GM18511 (cell line): ENCODE results near the gene PARVA.
"Not testable (repeated sequence)": the region's sequence is repeated elsewhere in the genome, so short reads cannot be mapped to it uniquely, and the experiment has no call there.

Experiments used
- ATAC-seq: cut with Tn5 transposase; IDR thresholded peaks from one replicate; pipeline ENCODE4 v1.9.1; 2021; ENCODE audit warnings: mild to moderate bottlenecking, moderate library complexity; ENCODE audit not compliant: unreplicated experiment

The PARVA gene

DNA sequence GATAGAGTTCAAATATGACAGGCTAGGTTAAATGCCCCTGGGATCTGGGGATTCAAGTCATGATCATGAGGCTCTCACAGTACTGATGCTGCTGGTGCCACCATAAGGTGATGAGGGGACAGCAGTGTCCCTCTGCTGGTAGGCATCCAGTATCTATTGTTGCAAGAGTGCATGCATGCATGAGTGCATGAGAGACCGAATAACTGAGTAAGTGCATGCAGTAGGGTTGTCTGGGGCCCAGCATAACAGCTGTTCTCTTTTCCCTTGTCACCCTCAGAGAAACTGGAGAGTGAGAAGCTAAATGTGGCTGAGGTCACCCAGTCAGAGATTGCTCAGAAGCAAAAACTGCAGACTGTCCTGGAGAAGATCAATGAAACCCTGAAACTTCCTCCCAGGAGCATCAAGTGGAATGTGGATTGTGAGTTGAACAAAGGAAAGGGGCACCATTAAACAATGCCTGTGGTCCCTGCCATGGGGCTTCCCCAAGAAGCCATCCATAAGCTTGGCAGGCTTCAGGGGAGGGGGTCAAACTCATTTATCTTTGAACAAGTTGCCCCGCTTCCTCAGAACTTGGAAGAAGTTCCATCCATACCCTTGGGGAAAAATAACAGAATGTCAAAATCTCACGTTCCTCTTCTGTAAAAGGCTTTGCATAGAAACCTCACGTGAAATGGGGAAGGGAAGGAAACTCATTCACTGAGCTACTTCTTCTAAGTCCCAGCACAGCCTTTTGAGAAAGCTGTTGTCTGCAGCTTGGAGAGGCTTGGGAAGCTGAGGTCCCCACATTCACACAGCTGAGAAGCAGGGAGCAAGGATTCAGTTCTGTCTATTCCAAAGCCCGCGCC is 119.0 kb downstream of the PARVA start:
- no peak for ATAC-seq

DNA sequence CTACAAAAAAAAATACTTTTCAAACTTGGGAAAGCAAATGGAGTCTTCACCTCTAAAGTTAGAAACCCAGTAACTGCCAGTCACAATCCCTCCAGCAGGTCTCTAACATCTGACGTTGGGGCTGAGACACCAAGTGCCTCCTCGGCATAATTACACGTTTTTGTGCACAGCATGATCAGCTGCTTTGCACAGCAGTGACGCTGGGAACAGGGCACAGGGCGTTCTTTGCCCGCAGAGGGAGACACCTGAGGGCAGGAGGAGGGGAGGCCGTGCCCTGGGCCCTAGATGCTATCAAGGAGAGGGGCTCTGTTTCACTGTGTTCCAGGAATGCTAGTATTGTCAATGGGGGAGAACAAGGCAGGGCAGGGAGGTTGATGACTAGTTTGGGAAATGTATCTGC is 120.1 kb downstream of the PARVA start:
- no peak for ATAC-seq

DNA sequence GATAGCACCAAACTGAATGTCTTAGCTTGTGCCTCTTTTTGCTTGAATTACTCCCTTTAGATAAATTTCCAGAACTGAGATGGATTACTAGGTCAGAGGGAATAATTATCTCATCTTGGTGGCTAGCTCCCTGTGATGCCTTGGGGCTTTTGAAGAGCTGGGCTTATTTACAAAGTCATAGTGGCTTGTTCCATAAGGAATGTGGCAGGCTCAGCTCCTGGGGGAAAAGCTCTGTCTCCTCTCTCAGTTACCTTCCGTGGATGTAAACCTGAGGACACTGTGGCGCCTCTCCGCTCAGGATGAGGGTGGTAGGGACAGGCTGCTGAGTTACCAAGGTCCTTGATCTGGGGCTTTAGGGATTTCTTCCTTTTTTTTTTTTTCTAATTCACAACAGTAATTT is 121.7 kb downstream of the PARVA start:
- ATAC-seq, result no peak

DNA sequence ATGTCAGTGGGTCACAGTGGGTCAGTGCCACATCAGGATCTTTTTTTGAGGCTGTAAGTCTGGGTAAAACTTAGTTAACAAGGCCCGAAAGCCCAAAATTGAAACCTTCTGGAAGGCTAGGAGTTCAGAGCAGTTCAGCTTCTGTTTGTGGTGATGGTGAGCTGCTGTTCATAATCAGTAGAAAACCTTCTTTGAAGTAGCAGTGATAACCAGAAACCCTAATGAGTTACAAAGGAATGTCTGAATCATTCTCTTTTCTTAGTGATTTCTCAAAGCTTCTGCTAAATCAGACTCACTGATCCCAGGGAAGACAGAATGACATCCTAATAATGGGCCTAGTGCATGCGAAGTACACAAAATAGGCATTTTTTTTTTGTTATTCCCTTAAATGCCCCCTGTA is 124.7 kb downstream of the PARVA start:
- ATAC-seq, result no peak

DNA sequence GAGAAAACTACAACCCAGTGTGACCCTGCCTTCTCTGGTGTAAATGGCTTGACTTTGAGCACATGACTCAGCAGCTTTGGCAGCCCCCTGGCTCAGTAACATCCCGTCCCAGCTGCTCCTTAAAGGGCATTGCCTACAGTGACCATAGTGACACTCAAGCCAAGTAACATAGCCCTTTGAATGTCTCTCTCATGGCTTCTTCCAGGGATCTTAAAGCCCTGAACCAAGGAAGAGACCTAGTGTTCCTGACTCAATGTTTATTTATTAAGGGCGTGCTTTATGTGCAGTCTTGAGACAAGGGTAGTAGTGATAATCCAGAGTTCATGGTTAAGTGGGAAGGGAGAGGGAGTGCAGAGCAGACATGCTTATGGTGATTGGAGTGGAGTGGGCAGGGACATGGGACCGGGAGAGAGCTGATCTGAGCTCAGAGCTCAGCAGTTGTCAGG is 125.7 kb downstream of the PARVA start:
- ATAC-seq, result no peak

DNA sequence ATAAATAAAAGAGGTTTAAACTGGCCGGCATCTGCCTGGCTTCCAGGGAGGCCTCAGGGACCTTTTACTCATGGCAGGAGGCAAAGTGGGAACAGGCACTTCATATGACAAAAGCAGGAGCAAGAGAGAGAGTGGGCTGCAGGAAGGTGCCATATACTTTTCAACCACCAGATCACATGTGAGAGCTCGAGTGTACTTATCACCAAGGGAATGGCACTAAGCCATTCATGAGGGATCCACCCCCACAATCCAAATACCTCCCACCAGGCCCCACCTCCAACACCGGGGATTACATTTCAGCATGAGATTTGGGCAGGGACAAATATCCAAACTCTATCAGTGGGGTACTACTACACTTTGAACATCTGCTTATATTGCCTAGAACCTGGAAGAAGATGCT is 126.5 kb downstream of the PARVA start:
- no peak for ATAC-seq

DNA sequence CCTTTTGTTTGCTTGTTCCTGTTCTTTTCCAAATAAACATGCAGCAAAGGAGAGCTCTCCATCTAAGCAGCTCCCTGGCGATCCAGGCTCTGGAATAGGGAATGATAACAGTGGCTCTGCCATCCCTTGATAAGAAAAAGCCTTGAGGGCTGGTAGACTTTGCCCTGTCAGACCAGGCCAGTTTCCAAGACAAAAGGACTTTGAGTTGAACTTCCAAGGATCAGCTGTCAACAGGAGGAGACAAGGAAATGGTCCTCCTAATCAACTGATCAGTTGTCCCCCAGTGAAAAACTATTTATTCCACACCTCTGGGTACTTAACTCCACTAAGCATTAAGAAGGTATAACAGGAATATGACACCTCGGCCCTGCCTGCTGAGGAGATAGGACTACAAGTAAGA is 127.8 kb downstream of the PARVA start:
- no peak for ATAC-seq

DNA sequence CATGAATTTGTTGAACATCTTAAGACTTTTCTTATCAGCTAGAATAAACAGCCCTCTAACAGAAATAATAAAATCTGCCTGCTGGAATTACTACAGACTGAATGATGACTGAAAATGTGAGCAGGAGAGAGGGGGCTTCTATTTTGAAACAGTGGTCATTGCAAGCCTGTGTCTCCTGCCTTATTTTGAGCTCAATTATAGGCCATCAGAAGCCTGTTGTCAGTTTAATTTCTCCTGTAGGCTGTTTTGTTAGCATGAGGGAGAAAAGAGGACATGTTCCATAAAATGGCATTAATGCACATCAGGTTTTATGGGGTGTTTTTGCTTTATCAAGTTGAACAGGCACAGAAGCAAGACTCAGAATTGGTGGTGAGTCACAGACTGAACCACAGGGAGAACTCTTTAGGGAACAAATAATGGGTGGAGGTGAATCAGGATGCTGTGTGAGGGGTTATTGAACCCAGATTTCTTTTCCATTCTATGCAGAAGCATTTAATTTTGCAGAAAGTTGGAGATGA is 129.1 kb downstream of the PARVA start:
- no peak for ATAC-seq

DNA sequence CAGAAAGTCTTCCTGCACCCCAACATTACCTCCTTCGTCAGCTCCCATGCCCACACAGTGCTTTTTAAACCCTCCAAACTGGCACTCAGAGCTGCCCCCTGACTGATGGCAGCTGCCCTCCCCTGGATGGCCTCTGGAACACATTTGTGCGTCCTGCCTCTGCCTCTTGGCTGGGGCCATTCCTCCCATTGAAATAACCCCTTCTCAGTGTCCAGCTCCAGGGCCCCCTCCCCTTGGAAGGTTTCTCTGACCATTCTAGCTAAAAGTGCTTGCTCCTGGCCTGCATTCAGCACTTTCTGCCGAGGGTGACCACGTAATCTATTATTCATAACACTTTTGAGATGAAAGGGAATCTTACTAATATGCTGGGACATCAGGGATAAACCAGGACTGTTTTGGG is 130.0 kb downstream of the PARVA start:
- no peak for ATAC-seq

DNA sequence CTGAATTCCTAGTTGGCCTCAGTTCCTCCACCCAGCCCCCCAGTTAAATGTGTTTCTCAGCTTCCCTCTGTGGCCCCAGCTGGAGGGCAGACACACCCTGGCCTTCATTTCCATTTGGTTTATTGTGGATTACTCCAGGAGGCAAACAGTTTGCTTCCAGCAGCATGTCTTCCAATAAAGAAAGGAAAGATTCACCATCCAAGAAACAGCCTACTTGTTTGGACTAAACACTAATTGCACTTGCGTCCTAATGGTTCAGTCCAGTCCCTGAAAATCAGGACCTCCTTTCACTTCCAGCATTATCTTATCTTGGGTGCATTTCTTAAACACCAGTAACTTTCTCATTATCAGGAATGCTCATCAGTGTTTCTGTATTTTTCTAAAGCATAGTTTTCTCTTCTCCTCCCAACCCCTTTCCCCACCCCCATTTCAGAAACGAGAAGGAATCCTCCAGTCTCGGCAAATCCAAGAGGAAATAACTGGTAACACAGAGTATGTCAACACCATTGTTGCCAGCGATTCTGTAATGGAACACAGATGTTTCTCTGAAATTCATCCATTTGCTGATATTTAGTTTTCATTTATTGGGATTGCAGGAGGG is 130.9 kb downstream of the PARVA start:
- no peak for ATAC-seq

DNA sequence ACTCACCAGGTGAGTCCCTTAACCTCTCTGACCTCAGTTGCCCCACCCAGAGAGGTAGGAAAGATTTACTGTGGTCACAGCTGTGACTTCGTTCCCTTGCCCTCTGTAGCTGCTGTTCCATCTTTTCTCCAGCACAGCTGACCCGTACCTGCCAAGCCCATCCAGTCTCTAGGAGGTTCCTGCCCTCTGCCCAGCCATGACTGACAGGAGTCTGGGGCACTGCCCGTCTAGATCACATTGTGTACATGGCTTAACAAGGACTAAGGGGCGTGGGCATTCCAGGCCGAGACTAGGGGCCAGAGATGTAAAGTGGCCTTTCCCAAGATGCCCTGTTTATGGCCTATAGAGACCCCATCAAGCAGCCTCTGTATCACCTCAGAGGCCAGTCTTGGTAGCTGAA is 132.0 kb downstream of the PARVA start:
- ATAC-seq, result no peak

DNA sequence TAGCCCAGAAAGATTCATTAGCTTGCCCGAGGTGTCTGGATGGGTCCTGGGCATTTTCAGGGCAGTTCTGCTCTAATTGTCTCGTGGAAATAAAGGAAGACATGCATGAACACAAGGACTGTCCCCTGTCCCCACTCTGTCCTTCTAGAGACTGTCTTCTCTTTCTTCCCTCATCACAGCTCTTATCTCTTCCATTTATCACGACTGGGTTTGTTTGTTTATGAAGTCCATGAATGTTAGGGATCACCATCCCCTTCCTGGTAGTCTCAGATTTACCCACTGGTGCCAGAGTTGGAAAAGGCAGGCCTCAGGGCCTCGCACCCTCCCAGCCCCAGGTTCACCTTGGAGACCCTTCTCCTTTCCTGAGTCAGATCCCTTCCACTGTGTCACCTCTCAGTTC is 134.8 kb downstream of the PARVA start:
- ATAC-seq, result no peak

DNA sequence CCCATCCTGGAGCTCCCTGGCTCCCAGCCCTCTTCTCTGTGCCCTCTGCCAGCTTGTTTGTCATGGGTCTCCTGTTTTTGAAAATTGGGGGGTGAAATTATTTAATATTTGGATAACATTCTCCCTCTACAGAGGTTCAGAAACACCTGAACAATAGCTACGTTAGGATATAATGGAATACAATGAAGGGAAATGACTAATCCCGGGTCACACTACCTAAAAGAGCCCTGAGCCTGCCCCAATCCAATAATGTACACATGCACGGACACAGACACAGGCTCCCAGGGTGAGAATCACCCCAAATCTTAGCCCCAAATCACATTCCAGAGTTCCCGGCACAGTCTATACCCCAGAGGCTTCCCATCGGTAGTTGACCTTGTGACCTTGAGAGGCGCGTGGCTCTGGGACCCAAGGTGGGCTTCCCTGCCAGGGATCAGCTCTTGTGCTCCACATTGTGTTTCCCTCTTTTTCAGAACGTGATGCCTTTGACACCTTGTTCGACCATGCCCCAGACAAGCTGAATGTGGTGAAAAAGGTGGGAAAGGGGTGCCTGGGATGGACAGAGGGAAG is 135.5 kb downstream of the PARVA start:
- ATAC-seq, result no peak

DNA sequence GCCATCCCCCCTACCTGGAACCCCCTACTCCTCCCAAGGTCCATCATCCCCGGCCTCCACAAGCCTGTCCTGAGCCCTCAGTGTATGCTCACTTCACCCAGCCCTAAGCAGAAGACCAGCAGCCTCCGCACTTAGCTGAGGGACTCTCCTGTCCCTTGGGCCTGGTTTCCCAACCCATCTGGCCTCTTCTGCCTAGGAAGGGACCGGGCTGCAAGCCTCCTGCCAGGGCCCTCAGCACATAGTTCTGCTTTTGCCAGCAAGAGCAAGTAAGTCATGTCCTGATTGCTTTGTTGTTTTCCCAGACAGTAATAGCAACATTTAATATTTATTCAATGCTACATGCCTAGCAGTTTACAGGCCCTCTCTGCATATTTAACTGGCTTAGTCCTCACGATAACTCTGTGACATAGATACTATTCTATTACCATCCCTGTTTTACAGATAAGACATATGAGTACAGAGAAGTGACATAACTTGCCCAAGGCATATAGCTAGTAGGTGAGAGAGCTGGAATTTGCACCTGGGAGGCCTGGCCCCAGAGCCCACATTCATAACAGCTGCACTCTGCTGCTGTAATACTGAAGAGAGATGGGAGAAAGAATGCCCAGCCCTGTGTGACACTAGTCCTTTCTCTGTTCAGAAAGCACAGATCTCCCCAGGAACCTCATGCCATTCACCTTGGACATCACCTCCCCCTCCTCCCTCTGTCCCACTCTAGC is 139.2 kb downstream of the PARVA start:
- no peak for ATAC-seq

DNA sequence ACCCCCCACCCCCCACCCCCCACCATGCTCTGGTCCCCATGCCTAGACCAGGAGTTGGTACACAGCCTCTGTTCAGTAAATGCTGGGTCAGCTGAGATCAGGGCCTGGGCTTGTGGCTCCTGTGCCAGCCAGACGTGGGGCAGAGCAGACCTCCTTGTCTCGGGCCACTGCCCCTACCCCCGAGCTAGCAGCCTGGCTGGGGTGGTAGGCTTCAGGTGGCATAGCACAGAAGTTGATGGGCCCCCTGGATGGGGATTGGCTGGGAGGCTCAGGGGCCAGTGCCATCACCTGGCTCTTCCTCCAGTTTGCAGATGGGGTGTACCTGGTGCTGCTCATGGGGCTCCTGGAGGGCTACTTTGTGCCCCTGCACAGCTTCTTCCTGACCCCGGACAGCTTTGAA is 139.9 kb downstream of the PARVA start:
- no peak for ATAC-seq

DNA sequence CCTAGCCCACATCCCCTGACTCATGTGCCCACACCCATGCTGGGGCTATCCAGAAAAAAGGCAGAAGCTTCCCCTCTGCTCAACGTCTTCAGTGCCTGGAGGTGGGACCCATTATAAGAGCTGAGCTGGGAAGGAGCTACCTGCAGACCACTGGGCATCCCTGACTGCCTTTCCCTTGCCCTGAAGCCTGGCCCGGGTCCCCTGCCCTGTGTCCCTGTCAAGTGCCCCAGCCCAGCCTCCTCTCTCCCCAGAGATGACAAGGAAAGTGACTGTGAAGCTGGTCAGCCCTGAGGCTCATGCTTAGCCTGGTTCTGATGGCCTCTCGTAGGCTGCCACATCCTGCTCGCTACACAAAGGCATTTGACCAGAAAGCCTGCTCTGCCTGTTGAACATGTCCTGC is 140.4 kb downstream of the PARVA start:
- no peak for ATAC-seq

DNA sequence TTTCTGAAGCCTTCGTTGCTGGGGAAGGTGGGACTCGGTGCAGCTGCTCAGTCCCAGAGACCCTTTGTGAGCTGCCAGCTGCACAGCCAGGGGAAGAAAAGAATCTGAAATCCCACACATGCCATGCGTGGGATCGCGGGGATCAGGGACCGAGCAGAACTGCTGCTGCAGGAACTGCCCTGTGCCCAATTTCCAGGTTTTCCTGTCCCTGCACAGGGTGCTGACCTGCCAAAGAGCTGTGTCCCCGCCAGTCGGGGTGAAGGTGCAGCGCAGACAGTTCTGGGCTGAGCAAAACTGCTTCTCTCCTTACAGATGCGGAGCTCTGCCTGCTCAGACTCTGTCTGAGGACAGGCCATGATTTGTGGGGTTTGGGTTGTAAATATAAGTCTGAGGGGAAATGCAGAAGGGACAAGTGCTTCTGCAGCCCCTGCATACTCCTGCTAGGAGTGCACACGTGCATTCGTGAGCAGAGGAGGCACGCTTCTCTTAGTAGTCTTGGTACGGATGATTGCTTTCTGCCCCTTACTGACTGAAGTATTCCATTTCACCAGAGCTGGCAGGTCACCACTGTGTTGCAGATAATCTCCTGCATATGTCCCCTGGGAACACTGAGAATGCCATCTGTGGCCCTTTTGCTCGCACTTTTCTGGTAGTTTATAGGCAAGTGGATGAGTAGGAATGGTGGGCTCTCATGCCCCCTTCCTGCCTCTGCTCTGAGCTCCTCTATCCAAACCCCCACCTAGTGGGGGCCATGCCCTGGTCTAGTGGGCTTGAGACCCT is 141.4 kb downstream of the PARVA start:
- no peak for ATAC-seq

DNA sequence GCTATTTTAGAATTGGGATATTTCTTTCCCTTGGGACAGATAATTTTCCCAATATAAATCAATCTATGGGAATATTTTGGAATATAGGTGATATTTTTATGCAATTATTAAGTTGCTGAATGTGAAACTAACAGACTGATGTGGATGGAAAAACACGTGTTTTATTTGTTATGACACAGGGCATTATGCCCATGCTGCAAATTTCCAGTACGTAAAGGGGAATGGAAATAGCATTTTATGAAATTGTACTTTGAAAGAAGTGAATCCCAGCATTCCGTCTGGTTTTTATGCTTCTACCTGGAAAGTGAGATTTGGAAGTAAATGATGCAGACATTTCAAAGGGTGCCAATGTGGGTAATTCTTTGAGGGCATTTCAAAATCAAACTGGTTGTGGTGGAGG is 142.7 kb downstream of the PARVA start:
- ATAC-seq, result no peak

DNA sequence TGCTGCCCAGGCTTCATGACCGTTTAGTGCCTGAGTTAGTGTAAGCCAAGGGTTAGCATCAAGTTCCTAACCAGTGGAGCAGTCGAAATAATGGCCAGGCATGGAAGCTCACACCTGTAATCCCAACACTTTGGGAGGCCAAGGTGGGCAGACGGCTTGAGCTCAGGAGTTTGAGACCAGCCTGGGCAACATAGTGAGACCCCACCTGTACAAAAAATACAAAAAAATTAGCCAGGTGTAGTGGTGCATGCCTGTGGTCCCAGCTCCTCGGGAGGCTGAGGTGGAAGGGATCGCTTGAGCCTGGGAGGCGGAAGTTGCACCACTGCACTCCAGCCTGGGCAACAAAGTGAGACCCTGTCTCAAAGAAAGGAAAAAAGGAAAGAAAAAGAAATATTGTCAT is 143.2 kb downstream of the PARVA start:
- ATAC-seq, result not testable (repeated sequence)

DNA sequence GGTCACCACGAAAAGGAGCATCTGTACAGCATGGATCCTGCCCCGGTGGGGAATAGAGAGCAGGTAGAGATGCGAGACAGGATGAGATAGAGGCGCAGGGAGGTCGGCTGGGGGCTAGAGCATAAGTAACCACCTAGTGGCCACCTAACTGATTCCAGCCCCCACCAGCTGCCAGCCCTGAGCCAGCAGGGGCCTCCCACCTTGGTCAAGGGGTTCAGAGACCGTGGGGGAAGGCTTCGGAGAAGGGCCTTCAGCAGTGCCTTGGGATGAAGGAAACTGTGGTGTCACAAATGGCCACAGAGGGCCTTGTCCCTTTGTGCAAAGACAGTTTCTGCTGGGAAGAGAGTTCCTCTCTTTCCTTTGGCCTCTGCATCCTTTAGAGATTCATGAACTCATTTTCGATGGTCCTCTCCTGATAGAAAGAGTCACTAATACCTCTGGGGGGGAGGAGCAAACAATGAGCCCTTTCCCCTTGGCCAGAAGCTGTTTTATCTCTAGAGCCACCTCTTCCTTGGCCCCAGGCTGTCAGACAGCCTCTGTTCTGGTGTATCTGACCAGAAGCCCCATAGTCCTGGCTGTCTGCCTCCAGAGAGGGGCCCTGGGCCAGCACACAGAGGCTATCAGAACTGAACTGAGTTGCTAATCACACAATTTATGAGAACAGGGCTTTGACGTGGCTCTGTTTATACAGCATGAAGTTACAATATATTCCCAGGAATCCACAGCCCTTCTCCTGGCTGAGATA is 146.0 kb downstream of the PARVA start:
- no peak for ATAC-seq
